HepG2 (cell line): Measurements from ENCODE around the gene STX1B. TPM values are rescaled to one million over a fixed set of nuclear protein-coding genes. Genes with fewer than 3 reads are reported as not detected.

Experiments used
- ARID2 ChIP-seq: sonication (generic); formaldehyde crosslinking; IDR thresholded peaks from 2 replicates; pipeline ENCODE4 v1.8.1; 2022; ENCODE audit warnings: mild to moderate bottlenecking, missing genetic modification reagents, borderline replicate concordance
- CBX2 ChIP-seq, 2 experiments: fragments of 200-600 bp in 1 of 2; sonication (generic); formaldehyde crosslinking in 1 of 2; IDR thresholded peaks; 2 replicates each; pipeline versions ENCODE4 v1.7.0 to v1.8.1; 2018 to 2022; ENCODE audit warnings: low read depth in 2 of 2, low read length in 1 of 2, mild to moderate bottlenecking in 1 of 2, missing genetic modification reagents in 1 of 2
- IKZF1 ChIP-seq: fragments of 450-650 bp; IDR thresholded peaks from 2 replicates; pipeline ENCODE4 v1.7.1; 2016
- JARID2 ChIP-seq: sonication (generic); formaldehyde crosslinking; IDR thresholded peaks from 2 replicates; pipeline ENCODE4 v1.8.1; 2023; ENCODE audit warnings: missing genetic modification reagents, inconsistent platforms; ENCODE audit not compliant: insufficient replicate concordance
- PHF20 ChIP-seq: sonication (generic); formaldehyde crosslinking; IDR thresholded peaks from 2 replicates; pipeline ENCODE4 v1.5.0; 2020; ENCODE audit warnings: mild to moderate bottlenecking, missing genetic modification reagents
- SNRNP70 ChIP-seq: fragments of 200-400 bp; formaldehyde crosslinking; IDR thresholded peaks from 2 replicates; pipeline ENCODE4 v1.6.1; 2017; ENCODE audit warnings: mild to moderate bottlenecking, low read depth, low read length, moderate library complexity
- SP2 ChIP-seq: sonication (generic); formaldehyde crosslinking; IDR thresholded peaks from 2 replicates; pipeline ENCODE4 v1.5.1; 2020; ENCODE audit warnings: mild to moderate bottlenecking, missing genetic modification reagents
- ZMAT3 ChIP-seq: sonication (generic); formaldehyde crosslinking; conservative IDR thresholded peaks from 2 replicates; pipeline ENCODE4 v1.7.0; 2021; ENCODE audit warnings: missing genetic modification reagents
- ZNF564 ChIP-seq: sonication (generic); formaldehyde crosslinking; IDR thresholded peaks from 2 replicates; pipeline ENCODE4 v1.8.1; 2023; ENCODE audit warnings: mild to moderate bottlenecking, missing genetic modification reagents
- ZNF75D ChIP-seq: sonication (generic); formaldehyde crosslinking; IDR thresholded peaks from 2 replicates; pipeline ENCODE4 v1.8.1; 2023; ENCODE audit warnings: missing genetic modification reagents, mild to moderate bottlenecking, borderline replicate concordance
- ZSCAN9 ChIP-seq: IDR thresholded peaks from 2 replicates; pipeline ENCODE4 v1.6.1; 2016; ENCODE audit warnings: borderline replicate concordance
- polyA plus RNA-seq, 8 experiments: library from polyadenylated mRNA; depleted of rRNA in 3 of 8; stranded (reverse) in 7 of 8; unstranded in 1 of 8; fragments of >200 nt; fragmentation: Illumina TruSeq in 4 of 8; extraction: Trizol in 4 of 8; gene quantifications; 2 replicates each; pipeline versions ENCODE4 v1.2.1 to v1.2.3, GENCODE V29; 2011 to 2016; ENCODE audit warnings: low read depth in 4 of 8, missing spikeins in 1 of 8, mixed read lengths in 1 of 8; ENCODE audit not compliant: insufficient read depth in 1 of 8
- total RNA-seq, 5 experiments: library from RNA; depleted of rRNA; stranded (reverse); fragments of >200 nt; fragmentation: Illumina TruSeq; extraction: Trizol; gene quantifications; 2 replicates each; pipeline ENCODE4 v1.2.3, GENCODE V29; 2016; ENCODE audit warnings: low read depth in 1 of 5
- TF ChIP-seq, protein P1 (sequence below): sonication (generic); formaldehyde crosslinking; IDR thresholded peaks from 2 replicates; pipeline ENCODE4 v1.4.0; 2020; ENCODE audit warnings: missing genetic modification reagents, mild to moderate bottlenecking, borderline replicate concordance
- TF ChIP-seq, protein P2 (sequence below): IDR thresholded peaks from 2 replicates; pipeline ENCODE4 v1.6.1; 2012; ENCODE audit warnings: low read depth, low read length, improper control_type of control experiment
- TF ChIP-seq, protein P3 (sequence below): sonication (generic); formaldehyde crosslinking; IDR thresholded peaks from 2 replicates; pipeline ENCODE4 v1.8.0; 2022; ENCODE audit warnings: mild to moderate bottlenecking, missing genetic modification reagents, borderline replicate concordance
- TF ChIP-seq, protein P4 (sequence below): sonication (generic); formaldehyde crosslinking; IDR thresholded peaks from 2 replicates; pipeline ENCODE4 v1.5.0; 2020; ENCODE audit warnings: missing genetic modification reagents
- TF ChIP-seq, protein P5 (sequence below): sonication (generic); formaldehyde crosslinking; IDR thresholded peaks from 2 replicates; pipeline ENCODE4 v1.8.0; 2022; ENCODE audit warnings: missing genetic modification reagents, low read depth, mild to moderate bottlenecking, borderline replicate concordance
- TF ChIP-seq, protein P6 (sequence below): sonication (generic); formaldehyde crosslinking; IDR thresholded peaks from 2 replicates; pipeline ENCODE4 v1.4.0; 2020; ENCODE audit warnings: mild to moderate bottlenecking, low read depth, missing genetic modification reagents

Gene STX1B
- total and polyA plus RNA-seq, 2 of the 13 experiments (the other 11 are each of a cell fraction or from before 2014, with no cell fraction given), result 2.1 to 3.0 TPM

DNA sequence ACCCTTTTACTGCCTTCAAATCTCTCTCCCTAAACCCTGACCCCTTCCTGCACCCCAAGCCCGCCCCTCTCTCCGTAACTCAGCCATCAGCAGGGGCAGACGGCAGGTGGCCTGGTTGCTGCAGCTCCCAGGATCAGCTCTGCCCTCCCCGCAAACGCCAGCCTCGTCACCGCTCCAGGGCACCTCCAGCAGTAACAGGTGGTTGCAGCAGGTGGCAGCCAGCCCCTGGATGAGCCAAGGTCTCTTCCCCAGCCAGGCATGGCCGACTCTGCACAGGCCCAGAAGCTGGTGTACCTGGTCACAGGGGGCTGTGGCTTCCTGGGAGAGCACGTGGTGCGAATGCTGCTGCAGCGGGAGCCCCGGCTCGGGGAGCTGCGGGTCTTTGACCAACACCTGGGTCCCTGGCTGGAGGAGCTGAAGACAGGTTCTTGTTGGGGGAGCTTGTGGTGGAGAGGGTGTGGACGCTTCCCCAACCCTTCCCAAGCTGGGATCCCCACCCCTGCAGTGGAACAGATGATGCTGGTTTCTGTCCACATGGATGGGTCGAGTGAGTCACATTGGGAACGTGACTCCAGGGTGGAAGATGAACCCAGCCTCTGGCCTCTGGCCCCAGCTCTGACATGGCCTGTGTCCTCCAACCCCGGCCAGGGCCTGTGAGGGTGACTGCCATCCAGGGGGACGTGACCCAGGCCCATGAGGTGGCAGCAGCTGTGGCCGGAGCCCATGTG, 24.9 kb downstream of the STX1B start (continued):
- TF ChIP-seq, protein P1, sequence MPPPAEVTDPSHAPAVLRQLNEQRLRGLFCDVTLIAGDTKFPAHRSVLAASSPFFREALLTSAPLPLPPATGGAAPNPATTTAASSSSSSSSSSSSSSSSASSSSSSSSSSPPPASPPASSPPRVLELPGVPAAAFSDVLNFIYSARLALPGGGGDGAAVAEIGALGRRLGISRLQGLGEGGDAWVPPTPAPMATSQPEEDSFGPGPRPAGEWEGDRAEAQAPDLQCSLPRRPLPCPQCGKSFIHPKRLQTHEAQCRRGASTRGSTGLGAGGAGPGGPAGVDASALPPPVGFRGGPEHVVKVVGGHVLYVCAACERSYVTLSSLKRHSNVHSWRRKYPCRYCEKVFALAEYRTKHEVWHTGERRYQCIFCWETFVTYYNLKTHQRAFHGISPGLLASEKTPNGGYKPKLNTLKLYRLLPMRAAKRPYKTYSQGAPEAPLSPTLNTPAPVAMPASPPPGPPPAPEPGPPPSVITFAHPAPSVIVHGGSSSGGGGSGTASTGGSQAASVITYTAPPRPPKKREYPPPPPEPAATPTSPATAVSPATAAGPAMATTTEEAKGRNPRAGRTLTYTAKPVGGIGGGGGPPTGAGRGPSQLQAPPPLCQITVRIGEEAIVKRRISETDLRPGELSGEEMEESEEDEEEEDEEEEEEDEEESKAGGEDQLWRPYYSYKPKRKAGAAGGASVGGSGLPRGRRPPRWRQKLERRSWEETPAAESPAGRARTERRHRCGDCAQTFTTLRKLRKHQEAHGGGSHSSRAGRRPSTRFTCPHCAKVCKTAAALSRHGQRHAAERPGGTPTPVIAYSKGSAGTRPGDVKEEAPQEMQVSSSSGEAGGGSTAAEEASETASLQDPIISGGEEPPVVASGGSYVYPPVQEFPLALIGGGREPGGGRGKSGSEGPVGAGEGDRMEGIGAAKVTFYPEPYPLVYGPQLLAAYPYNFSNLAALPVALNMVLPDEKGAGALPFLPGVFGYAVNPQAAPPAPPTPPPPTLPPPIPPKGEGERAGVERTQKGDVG (CRISPR knock-in tag), result peak; percentile 75; the same call in 1 of the 2 replicates
- TF ChIP-seq JARID2, result no peak
- TF ChIP-seq ARID2 (CRISPR knock-in tag), result peak; percentile 80; the same call in 1 of the 2 replicates
- TF ChIP-seq ZNF564 (CRISPR knock-in tag), result no peak
- TF ChIP-seq, protein P2, sequence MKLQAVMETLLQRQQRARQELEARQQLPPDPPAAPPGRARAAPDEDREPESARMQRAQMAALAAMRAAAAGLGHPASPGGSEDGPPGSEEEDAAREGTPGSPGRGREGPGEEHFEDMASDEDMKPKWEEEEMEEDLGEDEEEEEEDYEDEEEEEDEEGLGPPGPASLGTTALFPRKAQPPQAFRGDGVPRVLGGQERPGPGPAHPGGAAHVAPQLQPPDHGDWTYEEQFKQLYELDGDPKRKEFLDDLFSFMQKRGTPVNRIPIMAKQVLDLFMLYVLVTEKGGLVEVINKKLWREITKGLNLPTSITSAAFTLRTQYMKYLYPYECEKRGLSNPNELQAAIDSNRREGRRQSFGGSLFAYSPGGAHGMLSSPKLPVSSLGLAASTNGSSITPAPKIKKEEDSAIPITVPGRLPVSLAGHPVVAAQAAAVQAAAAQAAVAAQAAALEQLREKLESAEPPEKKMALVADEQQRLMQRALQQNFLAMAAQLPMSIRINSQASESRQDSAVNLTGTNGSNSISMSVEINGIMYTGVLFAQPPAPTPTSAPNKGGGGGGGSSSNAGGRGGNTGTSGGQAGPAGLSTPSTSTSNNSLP, result no peak
- no peak for TF ChIP-seq ZSCAN9 (CRISPR knock-in tag)
- TF ChIP-seq, protein P3, sequence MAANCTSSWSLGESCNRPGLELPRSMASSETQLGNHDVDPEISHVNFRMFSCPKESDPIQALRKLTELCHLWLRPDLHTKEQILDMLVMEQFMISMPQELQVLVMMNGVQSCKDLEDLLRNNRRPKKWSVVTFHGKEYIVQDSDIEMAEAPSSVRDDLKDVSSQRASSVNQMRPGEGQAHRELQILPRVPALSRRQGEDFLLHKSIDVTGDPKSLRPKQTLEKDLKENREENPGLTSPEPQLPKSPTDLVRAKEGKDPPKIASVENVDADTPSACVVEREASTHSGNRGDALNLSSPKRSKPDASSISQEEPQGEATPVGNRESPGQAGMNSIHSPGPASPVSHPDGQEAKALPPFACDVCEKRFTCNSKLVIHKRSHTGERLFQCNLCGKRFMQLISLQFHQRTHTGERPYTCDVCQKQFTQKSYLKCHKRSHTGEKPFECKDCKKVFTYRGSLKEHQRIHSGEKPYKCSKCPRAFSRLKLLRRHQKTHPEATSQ (CRISPR knock-in tag), result no peak; the same call in 1 of the 2 replicates
- TF ChIP-seq, protein P4, sequence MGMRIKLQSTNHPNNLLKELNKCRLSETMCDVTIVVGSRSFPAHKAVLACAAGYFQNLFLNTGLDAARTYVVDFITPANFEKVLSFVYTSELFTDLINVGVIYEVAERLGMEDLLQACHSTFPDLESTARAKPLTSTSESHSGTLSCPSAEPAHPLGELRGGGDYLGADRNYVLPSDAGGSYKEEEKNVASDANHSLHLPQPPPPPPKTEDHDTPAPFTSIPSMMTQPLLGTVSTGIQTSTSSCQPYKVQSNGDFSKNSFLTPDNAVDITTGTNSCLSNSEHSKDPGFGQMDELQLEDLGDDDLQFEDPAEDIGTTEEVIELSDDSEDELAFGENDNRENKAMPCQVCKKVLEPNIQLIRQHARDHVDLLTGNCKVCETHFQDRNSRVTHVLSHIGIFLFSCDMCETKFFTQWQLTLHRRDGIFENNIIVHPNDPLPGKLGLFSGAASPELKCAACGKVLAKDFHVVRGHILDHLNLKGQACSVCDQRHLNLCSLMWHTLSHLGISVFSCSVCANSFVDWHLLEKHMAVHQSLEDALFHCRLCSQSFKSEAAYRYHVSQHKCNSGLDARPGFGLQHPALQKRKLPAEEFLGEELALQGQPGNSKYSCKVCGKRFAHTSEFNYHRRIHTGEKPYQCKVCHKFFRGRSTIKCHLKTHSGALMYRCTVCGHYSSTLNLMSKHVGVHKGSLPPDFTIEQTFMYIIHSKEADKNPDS, result no peak
- TF ChIP-seq, protein P5, sequence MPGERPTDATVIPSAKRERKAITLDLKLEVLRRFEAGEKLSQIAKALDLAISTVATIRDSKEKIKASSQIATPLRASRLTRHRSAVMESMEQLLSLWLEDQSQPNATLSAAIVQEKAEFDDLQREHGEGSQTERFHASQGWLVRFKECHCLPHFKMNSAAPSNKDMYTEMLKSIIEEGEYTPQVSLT, result peak; percentile 85; the same call in 1 of the 2 replicates
- TF ChIP-seq IKZF1, result no peak
- 0 out of 2 replicates have a peak, but pooled peaks have one; percentile 50 for TF ChIP-seq SP2 (CRISPR knock-in tag)
- TF ChIP-seq CBX2 (IDR thresholded peaks at IDR 0.05; ENCODE audit: low read depth, low read length), result no peak
- TF ChIP-seq CBX2 (CRISPR knock-in tag; IDR thresholded peaks at IDR 0.05; ENCODE audit: low read depth), result 0 out of 2 replicates have a peak, but pooled peaks have one; percentile 65
- no peak for TF ChIP-seq SNRNP70
- no peak; the same call in 1 of the 2 replicates for TF ChIP-seq PHF20 (CRISPR knock-in tag)
- TF ChIP-seq, protein P6, sequence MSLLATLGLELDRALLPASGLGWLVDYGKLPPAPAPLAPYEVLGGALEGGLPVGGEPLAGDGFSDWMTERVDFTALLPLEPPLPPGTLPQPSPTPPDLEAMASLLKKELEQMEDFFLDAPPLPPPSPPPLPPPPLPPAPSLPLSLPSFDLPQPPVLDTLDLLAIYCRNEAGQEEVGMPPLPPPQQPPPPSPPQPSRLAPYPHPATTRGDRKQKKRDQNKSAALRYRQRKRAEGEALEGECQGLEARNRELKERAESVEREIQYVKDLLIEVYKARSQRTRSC, result peak; percentile 17; the same call in 1 of the 2 replicates
- TF ChIP-seq ZMAT3 (CRISPR knock-in tag), result no peak; the same call in 1 of the 2 replicates
- no peak for TF ChIP-seq ZNF75D (CRISPR knock-in tag)
